VCaP (cell line): ENCODE data around the gene MBD1.

Source experiments
- H3K27ac ChIP-seq: fragments of 450-650 bp; 2 replicates; pipeline ENCODE4 v1.5.1; 2017
- TF ChIP-seq, protein P1 (sequence below): fragments of 450-650 bp; conservative IDR thresholded peaks from 2 replicates; pipeline ENCODE4 v1.5.1; 2017; ENCODE audit warnings: mild to moderate bottlenecking, moderate library complexity

MBD1 gene

DNA sequence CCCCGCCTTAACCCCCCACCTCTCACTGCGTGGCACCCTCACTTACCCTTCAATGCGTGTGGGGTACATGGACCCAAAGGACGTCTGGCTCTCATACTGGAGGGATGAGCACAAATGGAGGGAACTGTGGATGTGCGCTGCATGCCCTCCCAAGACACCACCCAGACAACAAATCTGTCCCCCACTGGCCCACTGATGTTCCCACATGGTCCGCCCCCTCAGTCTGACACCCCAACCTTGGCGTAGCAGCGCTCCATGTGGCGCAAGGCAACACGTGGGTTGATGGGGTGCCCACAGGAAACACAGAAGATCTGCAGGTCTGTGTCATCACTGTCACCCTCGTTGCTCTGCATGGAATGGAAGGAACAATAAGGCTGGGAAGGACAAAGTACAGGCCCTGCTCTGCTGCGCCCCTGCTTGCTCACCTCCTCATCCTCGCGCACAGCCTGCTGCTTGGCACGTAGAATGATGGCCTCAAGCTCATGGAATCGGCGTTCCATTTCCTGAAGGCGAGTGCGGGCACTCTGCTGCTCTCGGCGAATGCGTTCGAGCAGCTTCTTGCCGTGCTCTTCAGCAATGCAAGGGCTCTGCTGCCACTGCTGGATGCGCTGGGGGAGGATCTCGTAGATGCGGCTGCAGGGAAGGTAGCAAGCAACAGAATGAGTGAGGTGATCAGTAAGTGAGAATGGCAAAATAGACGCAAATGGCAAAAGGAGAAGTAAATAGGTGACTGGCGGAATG is 2.3 kb upstream of the MBD1 start:
- no peak overlapping the region for H3K27ac ChIP-seq
- TF ChIP-seq, protein P1, sequence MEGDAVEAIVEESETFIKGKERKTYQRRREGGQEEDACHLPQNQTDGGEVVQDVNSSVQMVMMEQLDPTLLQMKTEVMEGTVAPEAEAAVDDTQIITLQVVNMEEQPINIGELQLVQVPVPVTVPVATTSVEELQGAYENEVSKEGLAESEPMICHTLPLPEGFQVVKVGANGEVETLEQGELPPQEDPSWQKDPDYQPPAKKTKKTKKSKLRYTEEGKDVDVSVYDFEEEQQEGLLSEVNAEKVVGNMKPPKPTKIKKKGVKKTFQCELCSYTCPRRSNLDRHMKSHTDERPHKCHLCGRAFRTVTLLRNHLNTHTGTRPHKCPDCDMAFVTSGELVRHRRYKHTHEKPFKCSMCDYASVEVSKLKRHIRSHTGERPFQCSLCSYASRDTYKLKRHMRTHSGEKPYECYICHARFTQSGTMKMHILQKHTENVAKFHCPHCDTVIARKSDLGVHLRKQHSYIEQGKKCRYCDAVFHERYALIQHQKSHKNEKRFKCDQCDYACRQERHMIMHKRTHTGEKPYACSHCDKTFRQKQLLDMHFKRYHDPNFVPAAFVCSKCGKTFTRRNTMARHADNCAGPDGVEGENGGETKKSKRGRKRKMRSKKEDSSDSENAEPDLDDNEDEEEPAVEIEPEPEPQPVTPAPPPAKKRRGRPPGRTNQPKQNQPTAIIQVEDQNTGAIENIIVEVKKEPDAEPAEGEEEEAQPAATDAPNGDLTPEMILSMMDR, result no peak

DNA sequence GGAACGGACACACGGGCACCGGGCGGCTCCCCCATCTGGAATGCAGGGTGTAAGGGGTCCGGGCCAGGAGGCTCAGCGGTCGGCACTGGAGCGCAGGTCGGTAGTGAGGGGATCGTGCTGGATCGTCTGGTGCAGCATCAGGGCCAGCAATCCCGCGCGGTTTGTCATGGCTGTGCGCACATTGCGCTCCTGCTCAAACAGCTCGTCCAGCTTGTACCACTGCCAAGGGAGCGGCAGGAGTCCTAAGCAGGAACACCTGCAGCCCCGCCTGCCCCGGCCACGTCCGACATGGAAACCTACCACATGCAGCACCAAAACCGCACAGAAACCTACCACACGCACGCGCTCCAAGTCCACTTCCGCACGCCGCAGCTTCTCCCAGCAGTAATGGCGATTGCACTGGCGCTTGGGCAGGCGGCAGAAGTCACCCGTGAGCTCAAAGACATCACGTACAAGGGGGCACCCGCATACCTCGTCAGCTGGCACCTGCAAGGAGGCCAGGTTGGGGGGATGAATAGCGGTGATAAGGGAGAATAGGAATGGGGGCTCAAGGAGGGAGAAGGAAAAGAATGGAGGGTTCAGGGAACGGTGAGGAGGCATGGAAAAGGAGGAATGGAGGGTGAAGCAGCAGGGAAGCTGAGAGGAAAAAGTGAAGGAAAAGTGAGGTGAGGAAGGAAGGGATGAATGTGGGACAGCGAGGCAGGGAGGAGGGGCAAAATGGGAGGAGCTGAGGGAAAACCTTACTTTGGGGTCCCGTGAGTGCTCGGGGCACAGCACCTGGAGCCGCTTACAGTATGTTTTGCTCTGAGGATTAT is 1.4 kb upstream of the MBD1 start:
- TF ChIP-seq, protein P1, result no peak
- H3K27ac ChIP-seq, result peak overlapping the region; percentile 89

DNA sequence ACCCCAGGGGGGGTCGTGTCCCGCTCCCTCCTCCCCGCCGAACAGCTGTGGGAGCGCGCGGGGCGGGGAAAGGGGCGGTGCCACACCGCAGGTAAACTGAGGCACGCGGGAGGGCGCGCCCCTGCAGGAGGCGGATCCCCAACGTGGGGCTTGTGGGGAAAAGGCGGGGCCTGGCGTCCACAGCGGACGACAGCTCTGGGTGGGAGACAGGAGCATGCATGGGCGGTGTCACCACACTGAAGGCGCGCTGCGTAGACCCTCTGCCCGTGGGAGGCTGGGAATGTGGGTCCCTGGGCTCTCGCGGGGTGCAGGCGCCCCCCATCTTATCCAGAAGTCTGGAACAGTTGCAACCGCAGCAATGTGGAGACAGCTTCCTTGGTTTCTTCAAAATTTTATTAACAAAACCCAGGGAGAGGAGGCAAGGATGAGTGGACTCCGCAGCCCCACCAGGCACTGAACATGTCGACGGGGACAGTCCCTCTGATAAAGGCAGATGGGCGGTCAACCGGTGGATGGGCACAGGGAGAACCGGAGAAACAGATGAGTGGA is 723 bp upstream of the MBD1 start:
- peak overlapping the region; percentile 89 for H3K27ac ChIP-seq

DNA sequence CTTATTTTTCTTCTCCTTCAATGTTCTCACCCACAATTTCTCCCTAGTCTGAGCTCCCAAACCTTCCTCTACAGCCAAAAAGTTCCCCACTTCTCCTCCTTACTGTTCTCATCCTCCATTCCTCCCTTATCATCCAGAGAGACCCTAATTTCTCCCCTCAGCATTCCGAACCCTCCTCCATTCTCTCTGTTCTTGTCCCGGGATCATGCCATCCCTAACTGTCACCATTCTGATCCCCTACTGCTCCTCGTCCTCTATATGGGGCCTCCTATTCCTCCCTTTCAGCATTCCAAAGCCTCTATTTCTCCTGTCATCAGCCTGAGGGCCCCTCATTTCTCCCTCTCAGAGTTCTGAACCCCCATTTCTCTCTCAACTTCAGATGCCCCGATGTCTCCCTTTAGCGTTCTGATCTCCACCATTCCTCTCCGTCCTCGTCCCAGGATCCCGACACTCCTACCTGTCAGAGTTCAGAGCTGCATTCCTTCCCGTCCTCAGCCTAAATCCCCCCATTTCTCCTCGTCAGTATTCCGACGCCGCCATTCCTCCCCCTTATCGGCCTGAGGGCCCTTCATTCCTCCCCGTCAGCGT is 522 bp downstream of the MBD1 start:
- peak overlapping the region; percentile 89 for H3K27ac ChIP-seq
- TF ChIP-seq, protein P1, result no peak

More for the DNA sequence above, 723 bp upstream of the MBD1 start:
- TF ChIP-seq, protein P1, result no peak

DNA sequence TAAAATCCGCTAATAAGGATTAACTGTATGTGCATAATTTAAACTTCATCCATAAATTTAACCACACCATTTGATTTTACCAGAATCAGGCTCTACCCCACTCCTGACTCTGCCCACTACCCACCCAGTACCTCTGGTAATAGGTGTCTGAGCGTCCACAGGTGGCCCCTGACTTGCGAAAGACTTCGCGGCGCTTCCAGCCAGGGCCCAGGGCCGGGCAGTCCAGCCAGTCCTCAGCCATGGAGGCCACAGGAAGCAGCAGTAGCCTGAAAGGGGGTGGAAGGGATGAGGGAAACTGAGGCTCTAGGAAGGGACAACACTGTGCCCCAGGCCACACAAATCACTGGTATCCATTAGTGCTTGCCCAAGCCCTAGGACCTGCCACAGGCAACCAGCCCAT is 1.6 kb downstream of the MBD1 start:
- H3K27ac ChIP-seq, result no peak overlapping the region; the same call in 1 of the 2 replicates
- TF ChIP-seq, protein P1, result no peak

DNA sequence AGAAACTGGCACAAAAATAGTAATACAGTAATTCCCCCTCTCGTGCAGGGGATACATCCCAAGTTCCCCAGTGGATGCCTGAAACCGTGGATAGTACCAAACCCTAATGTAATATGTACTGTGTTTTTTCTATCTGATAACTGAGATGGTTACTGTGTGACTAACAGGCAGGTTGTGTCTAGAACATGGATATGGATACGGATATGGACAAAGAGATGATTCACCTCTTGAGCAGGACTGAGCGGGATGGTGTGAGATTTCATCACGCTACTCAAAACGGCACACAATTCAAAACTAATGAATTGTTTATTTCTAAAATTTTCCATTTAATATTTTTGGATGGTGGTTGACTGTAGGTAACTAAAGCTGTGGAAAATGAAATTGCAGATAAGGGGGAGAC is 3.4 kb downstream of the MBD1 start:
- H3K27ac ChIP-seq, result no peak overlapping the region
- TF ChIP-seq, protein P1, result no peak

DNA sequence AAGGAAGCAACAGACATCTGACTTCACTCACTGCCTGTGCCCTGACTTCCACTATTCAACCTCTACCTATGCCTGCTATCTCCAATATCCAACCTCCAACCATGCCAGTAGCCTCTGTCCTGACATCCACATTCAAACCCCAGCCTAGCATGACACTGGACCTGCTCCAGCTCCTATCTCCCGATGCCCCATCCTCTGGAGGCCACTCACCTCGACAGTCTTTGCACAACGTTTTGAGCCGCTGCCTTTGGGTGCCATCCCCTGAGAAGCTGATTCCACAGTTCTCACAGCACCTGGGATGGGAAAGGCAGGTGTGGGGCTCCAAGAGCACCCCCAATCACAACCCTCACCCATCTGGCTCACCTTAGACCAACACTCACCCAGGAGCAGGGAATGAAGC is 4.9 kb downstream of the MBD1 start:
- H3K27ac ChIP-seq, result no peak overlapping the region
- TF ChIP-seq, protein P1, result no peak
